GM18873 (cell line): ENCODE measurements around the gene FYB1.
"Not testable (repeated sequence)": the region's sequence is repeated elsewhere in the genome, so short reads cannot be mapped to it uniquely, and the experiment has no call there.

Experiments used
- ATAC-seq: cut with Tn5 transposase; IDR thresholded peaks from one replicate; pipeline ENCODE4 v1.9.1; 2021; ENCODE audit warnings: mild to moderate bottlenecking, moderate library complexity, moderate number of reproducible peaks; ENCODE audit not compliant: unreplicated experiment, low FRiP score

The FYB1 gene

GRCh38 chr5:39190311-39191102 is 28.9 kb downstream of the FYB1 start:
- ATAC-seq: no peak

- no peak for ATAC-seq
Measured at GRCh38 chr5:39189292-39189955, 29.9 kb downstream of the FYB1 start.

GRCh38 chr5:39187831-39188731 is 31.3 kb downstream of the FYB1 start:
- ATAC-seq: no peak

- no peak for ATAC-seq
Measured at GRCh38 chr5:39186722-39187539, 32.4 kb downstream of the FYB1 start.

- ATAC-seq: no peak
Measured at GRCh38 chr5:39186289-39186688, 33.1 kb downstream of the FYB1 start.

GRCh38 chr5:39185761-39186160 is 33.6 kb downstream of the FYB1 start:
- ATAC-seq: no peak

- ATAC-seq: not testable (repeated sequence)
Measured at GRCh38 chr5:39179561-39179960, 39.8 kb downstream of the FYB1 start.

- no peak for ATAC-seq
Measured at GRCh38 chr5:39178861-39179260, 40.5 kb downstream of the FYB1 start.

GRCh38 chr5:39178171-39178570 is 41.2 kb downstream of the FYB1 start:
- no peak for ATAC-seq

GRCh38 chr5:39177631-39177964 is 41.8 kb downstream of the FYB1 start:
- no peak for ATAC-seq

GRCh38 chr5:39176759-39177630 is 42.4 kb downstream of the FYB1 start:
- ATAC-seq: no peak

- ATAC-seq: no peak
Measured at GRCh38 chr5:39175273-39175955, 43.9 kb downstream of the FYB1 start.

GRCh38 chr5:39173069-39173468 is 46.3 kb downstream of the FYB1 start:
- no peak for ATAC-seq

- no peak for ATAC-seq
Measured at GRCh38 chr5:39172593-39172992, 46.8 kb downstream of the FYB1 start.

GRCh38 chr5:39171647-39172046 is 47.7 kb downstream of the FYB1 start:
- ATAC-seq: no peak

- no peak for ATAC-seq
Measured at GRCh38 chr5:39169081-39169480, 50.3 kb downstream of the FYB1 start.

- ATAC-seq: no peak
Measured at GRCh38 chr5:39167972-39168342, 51.4 kb downstream of the FYB1 start.

GRCh38 chr5:39167141-39167971 is 52.0 kb downstream of the FYB1 start:
- ATAC-seq: no peak
